Endodermal cell (in vitro differentiated cells): ENCODE data around the gene ADPRS. TPM values are rescaled to one million over a fixed set of nuclear protein-coding genes. Genes with fewer than 3 reads are reported as not detected.

Source experiments
- DNase-seq: peaks from one replicate; pipeline ENCODE4 v3.0.0-alpha.2; 2017
- H3K27ac ChIP-seq: 2 replicates; pipeline ENCODE4 v1.5.1; 2013; ENCODE audit warnings: mild to moderate bottlenecking, low read depth, low read length, moderate library complexity
- H3K27me3 ChIP-seq: 2 replicates; pipeline ENCODE4 v1.6.1; 2013; ENCODE audit warnings: mild to moderate bottlenecking, low read length, moderate library complexity; ENCODE audit not compliant: insufficient read depth, control insufficient read depth, poor library complexity, severe bottlenecking
- H3K36me3 ChIP-seq: 2 replicates; pipeline ENCODE4 v1.7.0; 2013; ENCODE audit warnings: mild to moderate bottlenecking, low read length, moderate library complexity; ENCODE audit not compliant: control insufficient read depth, insufficient read depth
- H3K4me1 ChIP-seq: one replicate; pipeline ENCODE4 v1.7.0; 2013; ENCODE audit warnings: low read length; ENCODE audit not compliant: control insufficient read depth, insufficient read depth
- H3K4me3 ChIP-seq: 2 replicates; pipeline ENCODE4 v1.5.1; 2013; ENCODE audit warnings: mild to moderate bottlenecking, low read length, moderate library complexity
- H3K9ac ChIP-seq: 2 replicates; pipeline ENCODE4 v1.6.1; 2013; ENCODE audit warnings: mild to moderate bottlenecking, low read length, moderate library complexity; ENCODE audit not compliant: poor library complexity, severe bottlenecking; ENCODE audit errors: extremely low read depth
- H3K9me3 ChIP-seq: 2 replicates; pipeline ENCODE4 v1.6.1; 2013; ENCODE audit warnings: mild to moderate bottlenecking, low read length, moderate library complexity; ENCODE audit not compliant: control insufficient read depth
- H3K27ac Mint-ChIP-seq: 2 replicates; pipeline ENCODE4 v1.8.0; 2020; ENCODE audit warnings: mixed read lengths
- H3K27me3 Mint-ChIP-seq: 2 replicates; pipeline ENCODE4 v1.8.0; 2021; ENCODE audit warnings: mild to moderate bottlenecking, mixed read lengths; ENCODE audit not compliant: insufficient read depth
- H3K36me3 Mint-ChIP-seq: 2 replicates; pipeline ENCODE4 v1.8.0; 2020; ENCODE audit warnings: low read depth, mixed read lengths
- H3K4me1 Mint-ChIP-seq: 2 replicates; pipeline ENCODE4 v1.8.0; 2020; ENCODE audit warnings: mixed read lengths
- H3K4me3 Mint-ChIP-seq: 2 replicates; pipeline ENCODE4 v1.8.0; 2020; ENCODE audit warnings: mild to moderate bottlenecking, moderate library complexity, mixed read lengths
- H3K9me3 Mint-ChIP-seq: 2 replicates; pipeline ENCODE4 v1.8.0; 2020; ENCODE audit warnings: mild to moderate bottlenecking, mixed read lengths
- CTCF ChIP-seq: fragments of 200-600 bp; sonication (generic); conservative IDR thresholded peaks from 2 replicates; pipeline ENCODE4 v1.5.0; 2021; ENCODE audit warnings: antibody characterized with exemption, mild to moderate bottlenecking
- WGBS, 2 experiments: methylation state at CpG; one replicate each; pipeline versions ENCODE4 v1.1.5 to v1.1.7; 2013; ENCODE audit warnings: missing lambda C conversion rate in 2 of 2, mixed read lengths in 1 of 2; ENCODE audit not compliant: insufficient coverage in 1 of 2, insufficient read length in 1 of 2; 5-methylcytosine and 5-hydroxymethylcytosine counted together
- total RNA-seq, 2 donors: library from RNA; stranded (reverse); fragmentation: NEBNext Ultra II Directional in 1 of 2; extraction: Animal tissue kit (Norgen Biotek cat#: 25700) in 1 of 2; gene quantifications; 2 replicates in 1 of 2; 3 replicates in 1 of 2; pipeline ENCODE4 v1.2.1, GENCODE V29; 2021

The ADPRS gene
- total RNA-seq, 2 donors from 2014 or later: 22.1 to 25.3 TPM

GRCh38 chr1:36084497-36085115, 4.1 kb upstream of the ADPRS start:
- H3K27ac Mint-ChIP-seq: no peak overlapping the region
- peaks cover 5% of the 10 kb centered on the region for H3K4me1 Mint-ChIP-seq
- WGBS, 2 experiments: 80 to 90% methylated on average over 8 to 19 of the region's 19 CpGs
- peaks cover 16% of the 10 kb centered on the region for H3K27me3 Mint-ChIP-seq
- Histone ChIP-seq H3K36me3 (no peaks in the 10 kb centered on the region), H3K9ac (peak overlapping the region; percentile 86), H3K4me3 (peak overlapping the region; percentile 76), H3K4me1 (no peaks in the 10 kb centered on the region), H3K9me3 (no peaks in the 10 kb centered on the region), H3K27me3 (no peaks in the 10 kb centered on the region), H3K27ac (peak overlapping the region; percentile 76)
- no peaks in the 10 kb centered on the region for H3K9me3 Mint-ChIP-seq
- TF ChIP-seq CTCF: no peak
- peak overlapping the region; percentile 61 for H3K4me3 Mint-ChIP-seq
- peak; percentile 65 for DNase-seq
- no peaks in the 10 kb centered on the region for H3K36me3 Mint-ChIP-seq

- 89% methylated on average over 5 to 9 of the region's 9 CpGs for WGBS, 2 experiments
- H3K4me1 Mint-ChIP-seq: peaks cover 10% of the 10 kb centered on the region
- no peaks in the 10 kb centered on the region for H3K9me3 Mint-ChIP-seq
- no peak for TF ChIP-seq CTCF
- no peaks in the 10 kb centered on the region for H3K9me3 ChIP-seq
- H3K27ac ChIP-seq: no peak overlapping the region
- H3K36me3 Mint-ChIP-seq: peaks cover 3% of the 10 kb centered on the region
- H3K4me1 ChIP-seq: no peaks in the 10 kb centered on the region
- peaks cover 16% of the 10 kb centered on the region for H3K27me3 Mint-ChIP-seq
- no peak overlapping the region for H3K4me3 ChIP-seq
- no peak overlapping the region for H3K4me3 Mint-ChIP-seq
- DNase-seq: no peak
- H3K27me3 ChIP-seq: no peaks in the 10 kb centered on the region
- peaks cover under 1% of the 10 kb centered on the region for H3K36me3 ChIP-seq
- H3K9ac ChIP-seq: no peak overlapping the region
- no peak overlapping the region for H3K27ac Mint-ChIP-seq
These were observed 3.6 kb upstream of the ADPRS start for GRCh38 chr1:36085126-36085525.

GRCh38 chr1:36085686-36086526, 2.8 kb upstream of the ADPRS start:
- Histone ChIP-seq H3K4me1 (no peaks in the 10 kb centered on the region), H3K4me3 (no peak overlapping the region), H3K9me3 (no peaks in the 10 kb centered on the region), H3K9ac (no peak overlapping the region), H3K36me3 (peaks cover 6% of the 10 kb centered on the region), H3K27me3 (no peaks in the 10 kb centered on the region), H3K27ac (no peak overlapping the region)
- DNase-seq: no peak
- Mint-ChIP-seq H3K36me3 (peaks cover 4% of the 10 kb centered on the region), H3K27ac (no peak overlapping the region), H3K4me1 (peaks cover 11% of the 10 kb centered on the region), H3K4me3 (no peak overlapping the region), H3K9me3 (no peaks in the 10 kb centered on the region), H3K27me3 (peaks cover 16% of the 10 kb centered on the region)
- no peak for TF ChIP-seq CTCF
- WGBS, 2 experiments: 93 to 95% methylated on average over 16 to 29 of the region's 29 CpGs
